ENCODE results near the gene ZNF219. TPM values are rescaled to one million over a fixed set of nuclear protein-coding genes. Genes with fewer than 3 reads are reported as not detected.

The ZNF219 gene
- polyA plus RNA-seq, 1 experiment, result 12.2 TPM

DNA sequence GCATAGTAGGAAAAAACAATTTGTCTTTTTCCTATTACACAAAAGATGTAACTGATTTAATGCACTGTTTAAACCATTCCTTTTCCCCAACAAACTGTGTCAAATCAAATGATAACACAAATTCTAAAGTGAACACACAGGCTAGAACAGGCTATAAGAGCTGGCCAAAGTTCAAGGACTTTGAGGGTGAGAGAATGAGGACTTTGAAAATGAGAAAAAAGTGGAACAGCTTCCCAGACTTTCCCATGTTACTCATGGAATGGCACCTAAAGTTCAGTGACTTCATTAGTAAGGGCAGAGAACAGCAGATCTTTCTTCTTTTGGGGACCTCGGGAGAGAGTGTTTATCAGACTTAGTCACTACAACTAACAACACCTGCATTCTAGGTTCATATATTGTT lies 25.0 kb upstream of the ZNF219 start:
- ChIA-PET POLR2A (no interaction called here), CTCF (interaction anchor here (1.0 to 4.1 kb wide), 5 partner anchors 12 to 153 kb away, joined by 3 to 21 read pairs (median 4); no protein-coding TSS in a partner anchor)
- TF ChIP-seq, protein P1, sequence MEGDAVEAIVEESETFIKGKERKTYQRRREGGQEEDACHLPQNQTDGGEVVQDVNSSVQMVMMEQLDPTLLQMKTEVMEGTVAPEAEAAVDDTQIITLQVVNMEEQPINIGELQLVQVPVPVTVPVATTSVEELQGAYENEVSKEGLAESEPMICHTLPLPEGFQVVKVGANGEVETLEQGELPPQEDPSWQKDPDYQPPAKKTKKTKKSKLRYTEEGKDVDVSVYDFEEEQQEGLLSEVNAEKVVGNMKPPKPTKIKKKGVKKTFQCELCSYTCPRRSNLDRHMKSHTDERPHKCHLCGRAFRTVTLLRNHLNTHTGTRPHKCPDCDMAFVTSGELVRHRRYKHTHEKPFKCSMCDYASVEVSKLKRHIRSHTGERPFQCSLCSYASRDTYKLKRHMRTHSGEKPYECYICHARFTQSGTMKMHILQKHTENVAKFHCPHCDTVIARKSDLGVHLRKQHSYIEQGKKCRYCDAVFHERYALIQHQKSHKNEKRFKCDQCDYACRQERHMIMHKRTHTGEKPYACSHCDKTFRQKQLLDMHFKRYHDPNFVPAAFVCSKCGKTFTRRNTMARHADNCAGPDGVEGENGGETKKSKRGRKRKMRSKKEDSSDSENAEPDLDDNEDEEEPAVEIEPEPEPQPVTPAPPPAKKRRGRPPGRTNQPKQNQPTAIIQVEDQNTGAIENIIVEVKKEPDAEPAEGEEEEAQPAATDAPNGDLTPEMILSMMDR (IDR thresholded peaks at IDR 0.05; ENCODE audit: insufficient read depth, low read depth, low read length), result no peak
- Histone ChIP-seq H3K27me3 (ENCODE audit: control insufficient read depth, insufficient read depth, low read length) (peaks cover 2% of the 10 kb centered on the region; the same call in 1 of the 2 replicates), H3K4me3 (ENCODE audit: low read depth, low read length) (no peak overlapping the region), H3K36me3 (ENCODE audit: control insufficient read depth, insufficient read depth, low read length) (no peaks in the 10 kb centered on the region)
- DNase-seq (ENCODE audit: low read depth), result no peak

DNA sequence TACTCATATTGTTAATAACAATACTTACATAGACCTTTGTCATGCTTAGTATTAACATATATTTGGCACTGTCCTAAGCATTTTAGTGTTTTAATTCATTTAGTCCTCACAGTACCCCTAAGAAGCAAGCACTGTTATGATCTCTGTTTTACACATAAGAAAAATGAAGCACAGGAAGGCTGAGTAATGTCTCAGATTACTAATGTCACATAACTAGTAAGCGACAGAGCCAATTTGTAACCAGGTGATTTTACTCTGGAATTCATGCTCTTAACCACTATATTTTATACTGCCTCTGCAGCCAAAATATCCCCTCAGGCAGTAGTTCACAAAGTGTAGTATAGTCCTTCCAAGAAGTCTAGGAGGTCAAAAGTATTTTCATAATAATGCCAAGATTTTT lies 22.7 kb upstream of the ZNF219 start:
- POLR2A ChIA-PET, result no interaction called here
- Histone ChIP-seq H3K36me3 (ENCODE audit: control insufficient read depth, insufficient read depth, low read length) (no peaks in the 10 kb centered on the region), H3K27me3 (ENCODE audit: control insufficient read depth, insufficient read depth, low read length) (no peaks in the 10 kb centered on the region), H3K4me3 (ENCODE audit: low read depth, low read length) (no peak overlapping the region)
- DNase-seq (ENCODE audit: low read depth), result no peak
- CTCF ChIA-PET, result interaction anchor here (4.1 kb wide), 1 partner anchor 15 kb away, joined by 21 read pairs; no protein-coding TSS in a partner anchor
- TF ChIP-seq, protein P1 (IDR thresholded peaks at IDR 0.05; ENCODE audit: insufficient read depth, low read depth, low read length), result no peak

DNA sequence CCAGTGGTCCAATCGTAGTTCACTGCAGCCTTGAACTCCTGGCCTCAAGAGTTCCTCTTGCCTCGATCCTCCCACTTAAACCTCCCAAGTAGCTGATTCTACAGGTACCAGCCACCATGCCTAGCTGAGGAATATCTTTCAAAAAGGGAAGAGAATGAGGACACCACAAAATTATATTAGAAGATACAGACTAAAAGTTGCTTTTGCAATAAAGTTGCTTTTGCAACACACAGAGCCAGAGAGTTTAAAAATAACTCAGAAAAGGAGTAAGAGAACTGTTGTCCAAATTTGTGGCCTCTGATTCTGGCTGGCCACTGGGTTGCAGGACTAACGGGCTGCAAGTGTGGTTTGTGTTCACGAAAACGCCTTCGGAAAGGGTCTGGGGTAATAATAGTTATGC lies 22.2 kb upstream of the ZNF219 start:
- Histone ChIP-seq H3K36me3 (ENCODE audit: control insufficient read depth, insufficient read depth, low read length) (no peaks in the 10 kb centered on the region), H3K4me3 (ENCODE audit: low read depth, low read length) (no peak overlapping the region), H3K27me3 (ENCODE audit: control insufficient read depth, insufficient read depth, low read length) (no peaks in the 10 kb centered on the region)
- CTCF ChIA-PET, result no interaction called here
- POLR2A ChIA-PET, result no interaction called here
- TF ChIP-seq, protein P1 (IDR thresholded peaks at IDR 0.05; ENCODE audit: insufficient read depth, low read depth, low read length), result no peak
- no peak for DNase-seq (ENCODE audit: low read depth)

DNA sequence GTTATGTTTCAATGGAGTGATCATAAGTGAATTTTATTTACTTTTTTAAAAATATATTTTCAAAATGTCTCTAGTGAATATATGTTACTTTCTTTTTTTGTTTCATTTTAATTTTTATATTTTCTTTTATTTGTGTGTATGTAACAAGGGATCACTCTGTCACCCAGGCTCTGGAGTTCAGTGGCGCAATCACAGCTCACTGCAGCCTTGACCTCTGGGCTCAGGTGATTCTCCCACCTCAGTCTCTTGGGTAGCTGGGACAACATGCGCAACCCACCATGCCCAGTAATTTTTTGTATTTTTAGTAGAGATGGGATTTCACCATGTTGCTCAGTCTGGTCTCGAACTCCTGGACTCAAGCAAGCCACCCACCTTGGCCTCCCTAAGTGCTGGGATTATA lies 20.5 kb upstream of the ZNF219 start:
- DNase-seq (ENCODE audit: low read depth), result no peak
- Histone ChIP-seq H3K27me3 (ENCODE audit: control insufficient read depth, insufficient read depth, low read length) (no peaks in the 10 kb centered on the region), H3K36me3 (ENCODE audit: control insufficient read depth, insufficient read depth, low read length) (no peaks in the 10 kb centered on the region), H3K4me3 (ENCODE audit: low read depth, low read length) (no peak overlapping the region)
- POLR2A ChIA-PET, result no interaction called here
- TF ChIP-seq, protein P1 (IDR thresholded peaks at IDR 0.05; ENCODE audit: insufficient read depth, low read depth, low read length), result no peak
- CTCF ChIA-PET, result interaction anchor here (1.1 to 1.6 kb wide), 2 partner anchors 12 to 17 kb away, joined by 4 read pairs; no protein-coding TSS in a partner anchor

DNA sequence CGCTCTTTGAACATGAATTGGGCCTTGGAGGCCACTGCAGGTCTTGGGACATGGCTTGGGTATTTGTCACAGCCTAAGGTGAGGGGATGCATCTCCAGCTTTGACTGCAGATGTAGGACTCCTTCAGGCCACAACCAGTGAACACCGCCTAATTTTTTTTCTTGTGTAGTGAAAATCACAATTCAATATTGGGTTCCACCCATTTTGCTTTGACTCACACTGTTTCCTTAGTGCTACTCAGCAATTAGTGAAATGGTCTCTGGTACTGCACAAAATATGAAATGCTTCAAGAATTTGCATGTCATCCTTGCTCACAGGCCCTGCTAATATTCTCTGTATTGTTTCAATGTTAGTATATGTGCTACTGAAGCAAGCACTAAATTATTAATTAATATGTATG lies 14.9 kb upstream of the ZNF219 start:
- H3K36me3 ChIP-seq (ENCODE audit: control insufficient read depth, insufficient read depth, low read length), result no peaks in the 10 kb centered on the region
- ChIA-PET POLR2A (no interaction called here), CTCF (interaction anchor here (2.0 to 14.7 kb wide), 2 partner anchors 10 to 96 kb away, joined by 9 to 233 read pairs; no protein-coding TSS in a partner anchor)
- no peaks in the 10 kb centered on the region for H3K27me3 ChIP-seq (ENCODE audit: control insufficient read depth, insufficient read depth, low read length)
- H3K4me3 ChIP-seq (ENCODE audit: low read depth, low read length), result no peak overlapping the region
- DNase-seq (ENCODE audit: low read depth), result no peak
- TF ChIP-seq, protein P1 (IDR thresholded peaks at IDR 0.05; ENCODE audit: insufficient read depth, low read depth, low read length), result no peak

All from BJ (cell line).